CD4-positive, alpha-beta memory T cell (primary cell): ENCODE measurements around the gene NLRP5. TPM values are rescaled to one million over a fixed set of nuclear protein-coding genes. Genes with fewer than 3 reads are reported as not detected.
A peak's percentile ranks its signal among the peaks of the same experiment; 100 is the strongest.

ENCODE experiments used
- CTCF ChIA-PET: fragments of 350-600 bp; sonication (Branson Sonifier 250); formaldehyde crosslinking; loops from one replicate; lab custom pipeline; 2021; ENCODE audit warnings: inconsistent platforms; ENCODE audit not compliant: partially characterized antibody; lab: Charles Lee
- POLR2A ChIA-PET: fragments of 350-600 bp; sonication (Branson Sonifier 250); formaldehyde crosslinking; loops from one replicate; lab custom pipeline; 2021; ENCODE audit not compliant: partially characterized antibody; lab: Charles Lee
- DNase-seq, 5 donors: peaks; one replicate each; pipeline versions ENCODE4 v3.0.0 to v3.0.0-alpha.2; 2020 to 2022; ENCODE audit warnings: mixed read lengths in 1 of 5
- H3K27ac ChIP-seq: one replicate; pipeline ENCODE4 v1.7.0; 2013; ENCODE audit warnings: low read depth, low read length
- H3K27me3 ChIP-seq: 2 replicates; pipeline ENCODE4 v1.7.0; 2013; ENCODE audit warnings: mild to moderate bottlenecking, low read length, moderate library complexity; ENCODE audit not compliant: insufficient read depth
- H3K36me3 ChIP-seq: 2 replicates; pipeline ENCODE4 v1.7.0; 2013; ENCODE audit warnings: mild to moderate bottlenecking, low read length, moderate library complexity; ENCODE audit not compliant: insufficient read depth
- H3K4me1 ChIP-seq: 2 replicates; pipeline ENCODE4 v1.7.0; 2013; ENCODE audit warnings: mild to moderate bottlenecking, low read length, moderate library complexity; ENCODE audit not compliant: insufficient read depth
- H3K4me3 ChIP-seq, 2 donors: one replicate each; pipeline ENCODE4 v1.7.0; 2013; ENCODE audit warnings: low read length in 2 of 2, mild to moderate bottlenecking in 1 of 2
- H3K9me3 ChIP-seq, 2 donors: one replicate each; pipeline ENCODE4 v1.7.0; 2013; ENCODE audit warnings: low read length in 2 of 2, control low read depth in 1 of 2; ENCODE audit not compliant: control insufficient read depth in 1 of 2
- H3K27ac Mint-ChIP-seq, 7 donors: one replicate each; pipeline ENCODE4 v1.8.0; 2020 to 2021; ENCODE audit warnings: mixed read lengths in 7 of 7, mild to moderate bottlenecking in 6 of 7, inconsistent platforms in 3 of 7, moderate library complexity in 3 of 7
- H3K27me3 Mint-ChIP-seq, 2 donors: one replicate each; pipeline ENCODE4 v1.8.0; 2020 to 2021; ENCODE audit warnings: mixed read lengths in 2 of 2
- H3K36me3 Mint-ChIP-seq, 2 donors: one replicate each; pipeline ENCODE4 v1.8.0; 2020 to 2021; ENCODE audit warnings: mixed read lengths in 2 of 2, inconsistent platforms in 1 of 2, mild to moderate bottlenecking in 1 of 2
- H3K4me1 Mint-ChIP-seq, 4 donors: one replicate each; pipeline ENCODE4 v1.8.0; 2020 to 2021; ENCODE audit warnings: mixed read lengths in 4 of 4, mild to moderate bottlenecking in 1 of 4
- H3K4me3 Mint-ChIP-seq, 8 donors: one replicate each; pipeline ENCODE4 v1.8.0; 2020 to 2021; ENCODE audit warnings: mixed read lengths in 8 of 8, mild to moderate bottlenecking in 7 of 8, moderate library complexity in 6 of 8, inconsistent platforms in 3 of 8
- H3K9me3 Mint-ChIP-seq, 8 donors: one replicate each; pipeline ENCODE4 v1.8.0; 2020 to 2021; ENCODE audit warnings: mixed read lengths in 8 of 8, mild to moderate bottlenecking in 5 of 8, inconsistent platforms in 3 of 8, moderate library complexity in 1 of 8
- intact Hi-C: fragments of 100-400 bp; cut with micrococcal nuclease; formaldehyde crosslinking; loops from one replicate; pipeline ENCODE4 v1.15.1; 2023
- polyA plus RNA-seq, 2 donors: library from polyadenylated mRNA; unstranded; fragments of 300-500 nt; fragmentation: Illumina TruSeq; gene quantifications; one replicate each; pipeline ENCODE4 v1.2.3, GENCODE V29; 2021
- total RNA-seq, 2 experiments: library from RNA; stranded (reverse); gene quantifications; one replicate each; pipeline ENCODE4 v1.2.3, GENCODE V29; 2021

The NLRP5 gene
- total and polyA plus RNA-seq, 4 experiments from 2014 or later = not detected

- POLR2A ChIA-PET = interaction anchor here (1.1 kb wide), 1 partner anchor 10 kb away, joined by 5 read pairs; no protein-coding TSS in a partner anchor
- H3K9me3 ChIP-seq = no peaks in the 10 kb centered on the region
- Mint-ChIP-seq H3K36me3 (peaks cover 34 to 39% of the 10 kb centered on the region in 2 donors), H3K27ac (peak overlapping the region in 4 of 7 donors; percentile 7 to 92 (median 56)), H3K9me3 (no peaks in the 10 kb centered on the region), H3K4me1 (peaks cover 3 to 20% (median 16%) of the 10 kb centered on the region in 4 donors), H3K27me3 (no peaks in the 10 kb centered on the region), H3K4me3 (peak overlapping the region in 5 of 8 donors; percentile 13 to 73 (median 52))
- no peaks in the 10 kb centered on the region for H3K27me3 ChIP-seq
- DNase-seq = no peak
- intact Hi-C loops = no loop called here
- no peak overlapping the region for H3K27ac ChIP-seq
- H3K4me3 ChIP-seq = no peak overlapping the region
- CTCF ChIA-PET = interaction anchor here (0.8 to 1.3 kb wide), 3 partner anchors 10 to 25 kb away, joined by 3 to 4 read pairs (median 3); no protein-coding TSS in a partner anchor
- no peaks in the 10 kb centered on the region for H3K36me3 ChIP-seq
- H3K4me1 ChIP-seq = peaks cover 5% of the 10 kb centered on the region
Measured at GRCh38 chr19:56091066-56091490, 104.5 kb downstream of the NLRP5 start.

- ChIA-PET POLR2A (interaction anchor here (1.1 kb wide), 1 partner anchor 11 kb away, joined by 5 read pairs; no protein-coding TSS in a partner anchor), CTCF (interaction anchor here (1.3 kb wide), 1 partner anchor 11 kb away, joined by 3 read pairs; no protein-coding TSS in a partner anchor)
- peaks cover 35 to 37% of the 10 kb centered on the region in 2 donors for H3K36me3 Mint-ChIP-seq
- Histone ChIP-seq H3K36me3 (no peaks in the 10 kb centered on the region), H3K27ac (no peak overlapping the region), H3K4me3 (no peak overlapping the region), H3K9me3 (no peaks in the 10 kb centered on the region), H3K4me1 (peaks cover 5% of the 10 kb centered on the region), H3K27me3 (no peaks in the 10 kb centered on the region)
- peak overlapping the region in 6 of 7 donors; percentile 37 to 92 (median 64) for H3K27ac Mint-ChIP-seq
- intact Hi-C loops = no loop called here
- H3K27me3 Mint-ChIP-seq = no peaks in the 10 kb centered on the region
- peak in 4 of 5 donors; percentile 21 to 63 (median 38) for DNase-seq
- no peaks in the 10 kb centered on the region for H3K9me3 Mint-ChIP-seq
- peaks cover 3 to 20% (median 16%) of the 10 kb centered on the region in 4 donors for H3K4me1 Mint-ChIP-seq
- H3K4me3 Mint-ChIP-seq = peak overlapping the region in 6 of 8 donors; percentile 7 to 73 (median 62)
Measured at GRCh38 chr19:56091751-56092546, 105.4 kb downstream of the NLRP5 start.

GRCh38 chr19:56092685-56093631 is 106.4 kb downstream of the NLRP5 start:
- H3K4me3 ChIP-seq = no peak overlapping the region
- H3K36me3 Mint-ChIP-seq = peaks cover 37 to 39% of the 10 kb centered on the region in 2 donors
- H3K27me3 ChIP-seq = no peaks in the 10 kb centered on the region
- no peaks in the 10 kb centered on the region for H3K27me3 Mint-ChIP-seq
- POLR2A ChIA-PET = no interaction called here
- intact Hi-C loops = no loop called here
- no peaks in the 10 kb centered on the region for H3K9me3 ChIP-seq
- no peaks in the 10 kb centered on the region for H3K9me3 Mint-ChIP-seq
- peaks cover 3 to 20% (median 16%) of the 10 kb centered on the region in 4 donors for H3K4me1 Mint-ChIP-seq
- CTCF ChIA-PET = no interaction called here
- peak overlapping the region in 4 of 7 donors; percentile 1 to 48 (median 38) for H3K27ac Mint-ChIP-seq
- no peak for DNase-seq
- no peak overlapping the region for H3K27ac ChIP-seq
- no peak overlapping the region for H3K4me3 Mint-ChIP-seq
- no peaks in the 10 kb centered on the region for H3K36me3 ChIP-seq
- peaks cover 5% of the 10 kb centered on the region for H3K4me1 ChIP-seq

- Mint-ChIP-seq H3K27me3 (no peaks in the 10 kb centered on the region), H3K4me3 (no peak overlapping the region), H3K9me3 (no peaks in the 10 kb centered on the region), H3K36me3 (peaks cover 29 to 34% of the 10 kb centered on the region in 2 donors), H3K27ac (no peak overlapping the region), H3K4me1 (peaks cover 3 to 20% (median 16%) of the 10 kb centered on the region in 4 donors)
- Histone ChIP-seq H3K27ac (no peak overlapping the region), H3K4me3 (no peak overlapping the region), H3K27me3 (no peaks in the 10 kb centered on the region), H3K36me3 (no peaks in the 10 kb centered on the region), H3K9me3 (no peaks in the 10 kb centered on the region), H3K4me1 (peaks cover 5% of the 10 kb centered on the region)
- intact Hi-C loops = no loop called here
- ChIA-PET POLR2A (no interaction called here), CTCF (no interaction called here)
- no peak for DNase-seq
Measured at GRCh38 chr19:56094449-56094848, 107.9 kb downstream of the NLRP5 start.

- no peaks in the 10 kb centered on the region for H3K27me3 ChIP-seq
- H3K27me3 Mint-ChIP-seq = no peaks in the 10 kb centered on the region
- CTCF ChIA-PET = no interaction called here
- H3K4me1 Mint-ChIP-seq = peaks cover 3 to 10% (median 8%) of the 10 kb centered on the region in 4 donors
- no peaks in the 10 kb centered on the region for H3K9me3 ChIP-seq
- no peaks in the 10 kb centered on the region for H3K4me1 ChIP-seq
- no peak for DNase-seq
- no peak overlapping the region for H3K4me3 Mint-ChIP-seq
- H3K36me3 ChIP-seq = peaks cover 6% of the 10 kb centered on the region
- no peak overlapping the region for H3K27ac Mint-ChIP-seq
- POLR2A ChIA-PET = no interaction called here
- H3K4me3 ChIP-seq = no peak overlapping the region
- H3K27ac ChIP-seq = no peak overlapping the region
- intact Hi-C loops = no loop called here
- H3K9me3 Mint-ChIP-seq = no peaks in the 10 kb centered on the region
- peaks cover 17 to 29% of the 10 kb centered on the region in 2 donors for H3K36me3 Mint-ChIP-seq
Measured at GRCh38 chr19:56096665-56097064, 110.1 kb downstream of the NLRP5 start.

- Mint-ChIP-seq H3K27me3 (no peaks in the 10 kb centered on the region), H3K36me3 (peaks cover 17 to 34% of the 10 kb centered on the region in 2 donors), H3K4me1 (peaks cover 3 to 8% (median 7%) of the 10 kb centered on the region in 4 donors), H3K4me3 (no peak overlapping the region), H3K27ac (no peak overlapping the region), H3K9me3 (no peaks in the 10 kb centered on the region)
- no peak for DNase-seq
- no peak overlapping the region for H3K27ac ChIP-seq
- CTCF ChIA-PET = no interaction called here
- intact Hi-C loops = no loop called here
- H3K36me3 ChIP-seq = peaks cover 11% of the 10 kb centered on the region
- POLR2A ChIA-PET = no interaction called here
- no peaks in the 10 kb centered on the region for H3K27me3 ChIP-seq
- H3K4me3 ChIP-seq = no peak overlapping the region
- no peaks in the 10 kb centered on the region for H3K4me1 ChIP-seq
- H3K9me3 ChIP-seq = no peaks in the 10 kb centered on the region
Measured at GRCh38 chr19:56097306-56097705, 110.7 kb downstream of the NLRP5 start.
